HepG2 (cell line): Measurements from ENCODE around the gene CTNNBL1. TPM values are rescaled to one million over a fixed set of nuclear protein-coding genes. Genes with fewer than 3 reads are reported as not detected.

Experiments
- CSRNP2 ChIP-seq: sonication (generic); formaldehyde crosslinking; conservative IDR thresholded peaks from 2 replicates; pipeline ENCODE4 v1.8.0; 2022; ENCODE audit warnings: low read depth, missing genetic modification reagents
- HCFC1 ChIP-seq: fragments of 150-350 bp; IDR thresholded peaks from 2 replicates; pipeline ENCODE4 v1.6.1; 2014; ENCODE audit warnings: low read depth, low read length
- KLF13 ChIP-seq: sonication (generic); formaldehyde crosslinking; IDR thresholded peaks from 2 replicates; pipeline ENCODE4 v1.4.0; 2020; ENCODE audit warnings: mild to moderate bottlenecking, missing genetic modification reagents
- MTF1 ChIP-seq: sonication (generic); formaldehyde crosslinking; IDR thresholded peaks from 2 replicates; pipeline ENCODE4 v1.5.0; 2020; ENCODE audit warnings: missing genetic modification reagents
- MTF2 ChIP-seq: sonication (generic); formaldehyde crosslinking; IDR thresholded peaks from 2 replicates; pipeline ENCODE4 v1.5.0; 2020; ENCODE audit warnings: missing genetic modification reagents, borderline replicate concordance
- NFYC ChIP-seq: IDR thresholded peaks from 2 replicates; pipeline ENCODE4 v1.6.1; 2016; ENCODE audit warnings: missing genetic modification reagents, missing compliant biosample characterization
- NONO ChIP-seq, 2 experiments: fragments of 450-650 bp in 1 of 2; sonication (generic) in 1 of 2; formaldehyde crosslinking in 1 of 2; IDR thresholded peaks in 1 of 2; conservative IDR thresholded peaks in 1 of 2; 2 replicates each; pipeline versions ENCODE4 v1.6.1 to v1.8.0; 2017 to 2022; ENCODE audit warnings: mild to moderate bottlenecking in 1 of 2, missing genetic modification reagents in 1 of 2, moderate library complexity in 1 of 2
- PAF1 ChIP-seq: IDR thresholded peaks from 2 replicates; pipeline ENCODE4 v1.6.1; 2016; ENCODE audit warnings: missing genetic modification reagents, missing compliant biosample characterization
- PCBP2 ChIP-seq: fragments of 200-400 bp; formaldehyde crosslinking; optimal IDR thresholded peaks from 2 replicates; pipeline ENCODE3; 2018; ENCODE audit warnings: low read length, low read depth; ENCODE audit not compliant: poor library complexity, severe bottlenecking
- POLR2G ChIP-seq: fragments of 200-400 bp; formaldehyde crosslinking; IDR thresholded peaks from 2 replicates; pipeline ENCODE4 v1.6.1; 2018; ENCODE audit warnings: mild to moderate bottlenecking, low read depth, low read length, moderate library complexity
- RARA ChIP-seq: IDR thresholded peaks from 2 replicates; pipeline ENCODE4 v1.6.1; 2016; ENCODE audit warnings: missing genetic modification reagents, missing compliant biosample characterization
- SAP130 ChIP-seq: IDR thresholded peaks from 2 replicates; pipeline ENCODE4 v1.6.1; 2016; ENCODE audit warnings: low read depth
- SIX1 ChIP-seq: sonication (generic); formaldehyde crosslinking; IDR thresholded peaks from 2 replicates; pipeline ENCODE4 v1.4.0; 2020; ENCODE audit warnings: missing genetic modification reagents, borderline replicate concordance
- SNAPC5 ChIP-seq: sonication (generic); formaldehyde crosslinking; IDR thresholded peaks from 2 replicates; pipeline ENCODE4 v1.8.1; 2023; ENCODE audit warnings: mild to moderate bottlenecking, missing genetic modification reagents, borderline replicate concordance
- ZBTB2 ChIP-seq: sonication (generic); formaldehyde crosslinking; IDR thresholded peaks from 2 replicates; pipeline ENCODE4 v1.8.0; 2022; ENCODE audit warnings: low read depth, missing genetic modification reagents
- ZBTB43 ChIP-seq: sonication (generic); formaldehyde crosslinking; conservative IDR thresholded peaks from 2 replicates; pipeline ENCODE4 v1.4.0; 2020; ENCODE audit warnings: missing genetic modification reagents
- ZNF24 ChIP-seq: fragments of 450-650 bp; IDR thresholded peaks from 2 replicates; pipeline ENCODE4 v1.6.1; 2017; ENCODE audit warnings: antibody characterized with exemption, mild to moderate bottlenecking
- ZNF354B ChIP-seq: sonication (generic); formaldehyde crosslinking; IDR thresholded peaks from 2 replicates; pipeline ENCODE4 v1.8.0; 2022; ENCODE audit warnings: mild to moderate bottlenecking, missing genetic modification reagents
- ZNF749 ChIP-seq: sonication (generic); formaldehyde crosslinking; IDR thresholded peaks from 2 replicates; pipeline ENCODE4 v1.8.0; 2022; ENCODE audit warnings: mild to moderate bottlenecking, missing genetic modification reagents, moderate library complexity, borderline replicate concordance
- ZNF788 ChIP-seq: sonication (generic); formaldehyde crosslinking; IDR thresholded peaks from 2 replicates; pipeline ENCODE4 v1.5.0; 2020; ENCODE audit warnings: mild to moderate bottlenecking, missing genetic modification reagents, borderline replicate concordance
- ZNF879 ChIP-seq: sonication (generic); formaldehyde crosslinking; IDR thresholded peaks from 2 replicates; pipeline ENCODE4 v1.8.1; 2023; ENCODE audit warnings: missing genetic modification reagents
- polyA plus RNA-seq, 8 experiments: library from polyadenylated mRNA; depleted of rRNA in 3 of 8; stranded (reverse) in 7 of 8; unstranded in 1 of 8; fragments of >200 nt; fragmentation: Illumina TruSeq in 4 of 8; extraction: Trizol in 4 of 8; gene quantifications; 2 replicates each; pipeline versions ENCODE4 v1.2.1 to v1.2.3, GENCODE V29; 2011 to 2016; ENCODE audit warnings: low read depth in 4 of 8, missing spikeins in 1 of 8, mixed read lengths in 1 of 8; ENCODE audit not compliant: insufficient read depth in 1 of 8
- total RNA-seq, 5 experiments: library from RNA; depleted of rRNA; stranded (reverse); fragments of >200 nt; fragmentation: Illumina TruSeq; extraction: Trizol; gene quantifications; 2 replicates each; pipeline ENCODE4 v1.2.3, GENCODE V29; 2016; ENCODE audit warnings: low read depth in 1 of 5
- TF ChIP-seq, protein P1 (sequence below): sonication (generic); formaldehyde crosslinking; IDR thresholded peaks from 2 replicates; pipeline ENCODE4; 2020; ENCODE audit warnings: missing genetic modification reagents, mild to moderate bottlenecking, borderline replicate concordance

CTNNBL1 gene
- total and polyA plus RNA-seq, 2 of the 13 experiments (the other 11 are each of a cell fraction or from before 2014, with no cell fraction given): 49.3 to 94.6 TPM

GRCh38 chr20:37881601-37882343, 187.9 kb downstream of the CTNNBL1 start (continued):
- TF ChIP-seq SNAPC5 (CRISPR knock-in tag): no peak
- no peak for TF ChIP-seq RARA (CRISPR knock-in tag)
- TF ChIP-seq ZNF354B (CRISPR knock-in tag): no peak
- TF ChIP-seq PCBP2: no peak
- no peak for TF ChIP-seq POLR2G
- TF ChIP-seq ZNF788: no peak
- TF ChIP-seq NFYC (CRISPR knock-in tag): no peak
- no peak for TF ChIP-seq SAP130 (CRISPR knock-in tag)
- TF ChIP-seq ZBTB2: no peak
- no peak for TF ChIP-seq NONO (IDR thresholded peaks at IDR 0.05)
- peak; percentile 55; the same call in 1 of the 2 replicates for TF ChIP-seq NONO (CRISPR knock-in tag; conservative IDR thresholded peaks at IDR 0.05)
- TF ChIP-seq HCFC1: no peak
- no peak for TF ChIP-seq PAF1 (CRISPR knock-in tag)
- no peak for TF ChIP-seq ZNF24
- no peak for TF ChIP-seq ZNF749 (CRISPR knock-in tag)
- no peak for TF ChIP-seq ZBTB43 (CRISPR knock-in tag)
- no peak for TF ChIP-seq KLF13 (CRISPR knock-in tag)
- no peak for TF ChIP-seq ZNF879 (CRISPR knock-in tag)
- TF ChIP-seq SIX1 (CRISPR knock-in tag): no peak
- no peak for TF ChIP-seq CSRNP2
- no peak for TF ChIP-seq MTF1 (CRISPR knock-in tag)
- TF ChIP-seq, protein P1, sequence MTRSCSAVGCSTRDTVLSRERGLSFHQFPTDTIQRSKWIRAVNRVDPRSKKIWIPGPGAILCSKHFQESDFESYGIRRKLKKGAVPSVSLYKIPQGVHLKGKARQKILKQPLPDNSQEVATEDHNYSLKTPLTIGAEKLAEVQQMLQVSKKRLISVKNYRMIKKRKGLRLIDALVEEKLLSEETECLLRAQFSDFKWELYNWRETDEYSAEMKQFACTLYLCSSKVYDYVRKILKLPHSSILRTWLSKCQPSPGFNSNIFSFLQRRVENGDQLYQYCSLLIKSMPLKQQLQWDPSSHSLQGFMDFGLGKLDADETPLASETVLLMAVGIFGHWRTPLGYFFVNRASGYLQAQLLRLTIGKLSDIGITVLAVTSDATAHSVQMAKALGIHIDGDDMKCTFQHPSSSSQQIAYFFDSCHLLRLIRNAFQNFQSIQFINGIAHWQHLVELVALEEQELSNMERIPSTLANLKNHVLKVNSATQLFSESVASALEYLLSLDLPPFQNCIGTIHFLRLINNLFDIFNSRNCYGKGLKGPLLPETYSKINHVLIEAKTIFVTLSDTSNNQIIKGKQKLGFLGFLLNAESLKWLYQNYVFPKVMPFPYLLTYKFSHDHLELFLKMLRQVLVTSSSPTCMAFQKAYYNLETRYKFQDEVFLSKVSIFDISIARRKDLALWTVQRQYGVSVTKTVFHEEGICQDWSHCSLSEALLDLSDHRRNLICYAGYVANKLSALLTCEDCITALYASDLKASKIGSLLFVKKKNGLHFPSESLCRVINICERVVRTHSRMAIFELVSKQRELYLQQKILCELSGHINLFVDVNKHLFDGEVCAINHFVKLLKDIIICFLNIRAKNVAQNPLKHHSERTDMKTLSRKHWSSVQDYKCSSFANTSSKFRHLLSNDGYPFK (CRISPR knock-in tag): peak; percentile 70
- TF ChIP-seq MTF2: peak; percentile 89; the same call in 1 of the 2 replicates
